Cardiac fibroblast (primary cell): Measurements from ENCODE around the gene TMEM52B.

Source experiments
- DNase-seq, 2 donors: peaks; one replicate each; pipeline versions ENCODE4 v3.0.0 to v3.0.0-alpha.2; 2010; ENCODE audit warnings: low read depth in 2 of 2
- H3K4me3 ChIP-seq, 2 donors: replicated peaks in 1 of 2; 1 replicate in 1 of 2; 2 replicates in 1 of 2; pipeline ENCODE4 v1.5.1; 2011; ENCODE audit warnings: low read depth in 2 of 2, low read length in 2 of 2, mild to moderate bottlenecking in 2 of 2, moderate library complexity in 1 of 2
- TF ChIP-seq, protein P1 (sequence below): IDR thresholded peaks from one replicate; pipeline ENCODE4 v1.5.1; 2011; ENCODE audit warnings: low read depth, mild to moderate bottlenecking, low read length, inconsistent platforms

The TMEM52B gene

GRCh38 chr12:10140001-10140400 is 38.8 kb upstream of the TMEM52B start:
- peak; percentile 61 to 75 for DNase-seq
- TF ChIP-seq, protein P1, sequence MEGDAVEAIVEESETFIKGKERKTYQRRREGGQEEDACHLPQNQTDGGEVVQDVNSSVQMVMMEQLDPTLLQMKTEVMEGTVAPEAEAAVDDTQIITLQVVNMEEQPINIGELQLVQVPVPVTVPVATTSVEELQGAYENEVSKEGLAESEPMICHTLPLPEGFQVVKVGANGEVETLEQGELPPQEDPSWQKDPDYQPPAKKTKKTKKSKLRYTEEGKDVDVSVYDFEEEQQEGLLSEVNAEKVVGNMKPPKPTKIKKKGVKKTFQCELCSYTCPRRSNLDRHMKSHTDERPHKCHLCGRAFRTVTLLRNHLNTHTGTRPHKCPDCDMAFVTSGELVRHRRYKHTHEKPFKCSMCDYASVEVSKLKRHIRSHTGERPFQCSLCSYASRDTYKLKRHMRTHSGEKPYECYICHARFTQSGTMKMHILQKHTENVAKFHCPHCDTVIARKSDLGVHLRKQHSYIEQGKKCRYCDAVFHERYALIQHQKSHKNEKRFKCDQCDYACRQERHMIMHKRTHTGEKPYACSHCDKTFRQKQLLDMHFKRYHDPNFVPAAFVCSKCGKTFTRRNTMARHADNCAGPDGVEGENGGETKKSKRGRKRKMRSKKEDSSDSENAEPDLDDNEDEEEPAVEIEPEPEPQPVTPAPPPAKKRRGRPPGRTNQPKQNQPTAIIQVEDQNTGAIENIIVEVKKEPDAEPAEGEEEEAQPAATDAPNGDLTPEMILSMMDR = peak; percentile 40
- no peak overlapping the region for H3K4me3 ChIP-seq

DNA sequence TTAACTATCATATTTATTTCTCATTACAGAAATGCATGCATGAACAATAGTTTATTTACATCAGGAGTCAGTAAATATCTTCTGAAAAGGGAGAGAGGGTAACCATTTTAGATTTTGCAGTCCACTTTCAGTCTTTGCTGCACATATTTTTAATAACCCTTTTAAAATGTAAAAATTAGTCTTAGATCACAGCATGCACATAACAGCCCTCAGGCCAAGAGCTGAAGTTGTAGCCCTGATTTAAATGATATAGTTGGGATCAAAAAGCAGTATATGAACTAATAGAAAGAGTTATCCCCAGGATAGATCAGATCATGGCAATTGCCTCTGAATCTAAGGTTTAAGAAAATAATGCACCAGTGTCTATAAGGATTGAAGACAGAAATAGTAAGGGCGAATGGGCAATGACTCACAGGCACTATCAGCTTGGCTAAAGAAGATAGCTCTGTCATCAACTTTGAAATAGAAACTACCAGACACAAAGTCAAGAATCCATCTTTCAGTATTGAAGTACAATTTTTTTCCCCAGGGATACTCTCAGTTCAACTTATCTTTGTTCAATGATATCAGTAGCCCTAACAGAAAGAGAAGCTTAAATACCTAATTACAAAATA is 35.7 kb upstream of the TMEM52B start:
- TF ChIP-seq, protein P1 = no peak
- DNase-seq = peak in 1 of 2 donors; percentile 5
- H3K4me3 ChIP-seq = no peak overlapping the region

DNA sequence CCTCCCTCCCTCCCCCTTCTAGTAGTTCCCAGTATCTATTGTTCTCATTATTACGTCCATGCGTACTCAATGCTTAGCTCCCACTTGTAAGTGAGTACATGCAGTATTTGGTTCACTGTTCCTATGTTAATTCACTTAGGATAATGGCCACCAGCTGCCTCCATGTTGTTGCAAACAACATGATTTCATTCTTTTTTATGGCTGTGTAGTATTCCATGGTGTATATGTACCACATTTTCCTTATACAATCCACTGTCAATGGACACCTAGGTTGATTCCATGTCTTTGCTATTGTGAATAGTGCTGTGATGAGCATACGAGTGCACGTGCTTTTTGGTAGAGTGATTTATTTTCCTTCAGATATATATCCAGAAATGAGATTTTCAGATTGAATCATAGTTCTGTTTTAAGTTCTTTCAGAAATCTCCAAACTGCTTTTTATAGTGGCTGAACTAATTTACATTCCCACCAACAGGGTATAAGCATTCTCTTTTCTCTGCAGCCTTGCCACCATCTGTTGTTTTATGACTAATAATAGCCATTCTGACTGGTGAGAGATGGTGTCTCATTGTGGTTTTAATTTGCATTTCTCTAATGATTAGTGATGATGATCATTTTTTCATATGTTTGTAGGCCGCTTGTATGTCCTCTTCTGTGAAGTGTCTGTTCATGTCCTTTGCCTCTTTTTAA is 31.0 kb upstream of the TMEM52B start:
- TF ChIP-seq, protein P1 = no peak
- no peak for DNase-seq
- no peak overlapping the region for H3K4me3 ChIP-seq

GRCh38 chr12:10151621-10152020 is 27.2 kb upstream of the TMEM52B start:
- no peak for DNase-seq
- no peak overlapping the region for H3K4me3 ChIP-seq
- TF ChIP-seq, protein P1 = no peak

DNA sequence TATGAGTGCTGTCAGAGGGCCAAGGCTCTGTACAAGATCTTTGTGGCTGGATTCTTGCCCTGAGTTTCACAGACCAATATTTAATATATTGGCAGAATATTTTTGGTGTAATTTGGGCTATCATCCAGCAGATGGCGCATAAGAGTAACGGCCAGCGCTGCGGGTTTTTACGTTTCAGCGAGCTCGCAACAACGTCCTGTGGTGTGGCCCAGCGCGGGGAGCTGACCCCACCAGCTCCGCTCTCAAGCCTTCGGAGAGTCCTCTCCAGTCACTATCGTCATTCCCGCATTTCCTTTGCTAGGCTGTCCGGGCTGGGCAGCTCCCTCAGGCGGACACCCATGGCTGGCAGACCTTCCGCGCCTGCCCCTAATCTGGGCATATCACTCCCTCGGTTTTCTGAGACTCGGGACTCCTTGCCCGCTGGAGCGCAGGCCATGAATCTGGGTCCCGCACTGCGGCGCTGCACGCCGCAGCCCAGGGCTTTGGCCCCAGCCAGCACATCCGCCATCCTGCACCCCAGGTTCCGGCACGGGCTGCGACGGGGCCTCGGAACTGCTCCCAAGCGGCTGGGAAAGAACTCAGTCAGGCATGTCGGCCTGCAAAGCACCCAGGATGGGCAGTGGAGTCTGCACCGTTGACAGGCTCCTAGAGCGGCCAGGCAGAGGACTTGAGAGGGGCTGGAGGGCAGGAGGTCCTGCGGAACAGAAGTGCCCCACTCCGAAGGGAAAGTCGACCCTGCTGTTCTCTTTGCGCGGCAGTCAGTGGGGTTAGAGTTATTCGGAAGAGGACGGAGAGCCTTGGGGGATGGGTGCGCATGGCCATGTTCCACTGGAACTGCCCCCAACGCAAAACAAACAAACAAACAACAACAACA is 25.3 kb upstream of the TMEM52B start:
- peak overlapping the region; percentile 53 to 58 for H3K4me3 ChIP-seq
- TF ChIP-seq, protein P1 = peak; percentile 78
- peak; percentile 74 to 75 for DNase-seq

DNA sequence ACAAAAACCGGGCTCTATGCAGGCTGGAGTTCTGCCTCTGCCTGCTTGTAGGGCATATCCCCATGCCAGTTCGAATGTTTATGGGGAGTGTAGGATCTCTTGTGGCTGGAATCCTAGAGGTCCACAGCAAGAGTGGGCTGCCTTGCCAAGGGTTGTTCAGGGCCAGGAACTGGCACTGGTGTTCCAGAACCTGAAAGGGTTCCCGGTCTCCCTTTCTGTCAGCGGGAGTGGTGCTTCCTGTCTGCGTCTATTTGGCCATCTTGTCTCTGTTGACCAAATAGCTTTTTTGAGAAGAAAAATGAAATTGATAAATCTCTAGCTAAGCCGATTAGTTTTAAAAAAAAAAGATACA is 24.7 kb upstream of the TMEM52B start:
- DNase-seq = no peak
- TF ChIP-seq, protein P1 = no peak
- peak overlapping the region; percentile 53 to 58 for H3K4me3 ChIP-seq
